Adipocyte (in vitro differentiated cells): ENCODE data around the gene PDPK1.
"Not testable (repeated sequence)": the region's sequence is repeated elsewhere in the genome, so short reads cannot be mapped to it uniquely, and the experiment has no call there.

ENCODE experiments used
- DNase-seq: peaks from one replicate; pipeline ENCODE4 v3.0.0-alpha.2; 2015; ENCODE audit warnings: low read depth
- H3K27me3 ChIP-seq: replicated peaks from 2 replicates; pipeline ENCODE4 v1.7.0; 2013; ENCODE audit warnings: mild to moderate bottlenecking, low read length, moderate library complexity; ENCODE audit not compliant: control insufficient read depth, insufficient read depth
- H3K36me3 ChIP-seq: 2 replicates; pipeline ENCODE4 v1.7.0; 2013; ENCODE audit warnings: low read length, mild to moderate bottlenecking, moderate library complexity; ENCODE audit not compliant: control insufficient read depth, insufficient read depth, severe bottlenecking
- H3K4me1 ChIP-seq: 2 replicates; pipeline ENCODE4 v1.7.0; 2013; ENCODE audit warnings: mild to moderate bottlenecking, low read length, moderate library complexity; ENCODE audit not compliant: control insufficient read depth, insufficient read depth
- H3K4me3 ChIP-seq: 2 replicates; pipeline ENCODE4 v1.7.0; 2013; ENCODE audit warnings: mild to moderate bottlenecking, low read length, moderate library complexity
- H3K9ac ChIP-seq: 2 replicates; pipeline ENCODE4 v1.7.0; 2013; ENCODE audit warnings: mild to moderate bottlenecking, low read length, moderate library complexity
- H3K9me3 ChIP-seq: 2 replicates; pipeline ENCODE4 v1.7.0; 2013; ENCODE audit warnings: mild to moderate bottlenecking, low read length, moderate library complexity; ENCODE audit not compliant: control insufficient read depth

PDPK1 gene

GRCh38 chr16:2639722-2640072 is 101.9 kb downstream of the PDPK1 start:
- H3K9me3 ChIP-seq, H3K4me1 ChIP-seq, H3K27me3 ChIP-seq, H3K36me3 ChIP-seq, DNase-seq, H3K4me3 ChIP-seq, H3K9ac ChIP-seq: not testable (repeated sequence)

- not testable (repeated sequence) for DNase-seq, H3K9ac ChIP-seq, H3K36me3 ChIP-seq, H3K27me3 ChIP-seq, H3K9me3 ChIP-seq, H3K4me3 ChIP-seq, H3K4me1 ChIP-seq
Measured at GRCh38 chr16:2642561-2642960, 104.7 kb downstream of the PDPK1 start.

GRCh38 chr16:2644754-2645453 is 107.1 kb downstream of the PDPK1 start:
- not testable (repeated sequence) for H3K4me1 ChIP-seq, H3K9me3 ChIP-seq, H3K4me3 ChIP-seq, H3K9ac ChIP-seq, H3K27me3 ChIP-seq, H3K36me3 ChIP-seq, DNase-seq

- H3K27me3 ChIP-seq, H3K4me1 ChIP-seq, H3K9ac ChIP-seq, H3K9me3 ChIP-seq, H3K4me3 ChIP-seq, H3K36me3 ChIP-seq, DNase-seq: not testable (repeated sequence)
Measured at GRCh38 chr16:2651268-2651871, 113.5 kb downstream of the PDPK1 start.
